Mucosa of stomach (tissue), 1 donor: ENCODE results near the gene POLR2I.
"Not testable (repeated sequence)": the region's sequence is repeated elsewhere in the genome, so short reads cannot be mapped to it uniquely, and the experiment has no call there.

Experiments
- H3K27me3 ChIP-seq: one replicate; pipeline ENCODE4 v1.7.0; 2013; ENCODE audit warnings: mild to moderate bottlenecking, low read length; ENCODE audit not compliant: control insufficient read depth, insufficient read depth
- H3K36me3 ChIP-seq: one replicate; pipeline ENCODE4 v1.7.0; 2013; ENCODE audit warnings: low read length; ENCODE audit not compliant: control insufficient read depth, insufficient read depth
- H3K4me1 ChIP-seq: one replicate; pipeline ENCODE4 v1.7.0; 2013; ENCODE audit warnings: mild to moderate bottlenecking, low read length; ENCODE audit not compliant: control insufficient read depth, insufficient read depth
- H3K4me3 ChIP-seq: one replicate; pipeline ENCODE4 v1.7.0; 2013; ENCODE audit warnings: low read length
- H3K9ac ChIP-seq: one replicate; pipeline ENCODE4 v1.7.0; 2013; ENCODE audit warnings: mild to moderate bottlenecking, low read length, moderate library complexity
- H3K9me3 ChIP-seq: one replicate; pipeline ENCODE4 v1.7.0; 2013; ENCODE audit warnings: mild to moderate bottlenecking, low read length, moderate library complexity; ENCODE audit not compliant: control insufficient read depth
- donor health status: Pancreatic carcinoma.

The POLR2I gene

DNA sequence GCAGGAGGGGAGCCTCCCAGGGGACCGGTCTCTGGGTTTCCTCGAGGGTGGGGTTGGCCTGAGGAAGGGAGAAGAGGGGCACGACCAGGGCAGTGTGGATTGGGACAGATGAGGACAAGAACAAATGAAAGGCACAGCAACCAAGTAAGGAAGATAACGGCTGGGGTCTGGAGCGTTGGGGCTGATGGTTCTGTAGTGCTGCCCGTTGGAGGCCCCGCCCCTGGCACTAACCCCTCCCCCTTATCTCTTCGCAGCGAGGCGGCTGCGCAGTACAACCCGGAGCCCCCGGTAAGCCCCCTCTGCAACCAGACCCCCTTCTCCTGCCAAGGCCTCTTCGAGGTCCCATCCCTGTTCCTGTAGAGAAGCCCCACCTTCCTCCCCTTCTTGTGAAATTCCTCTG is 27.4 kb upstream of the POLR2I start:
- H3K27me3 ChIP-seq = no peaks in the 10 kb centered on the region
- peaks cover 18% of the 10 kb centered on the region for H3K36me3 ChIP-seq
- H3K9me3 ChIP-seq = no peaks in the 10 kb centered on the region

GRCh38 chr19:36141039-36141927 is 26.6 kb upstream of the POLR2I start:
- Histone ChIP-seq H3K9ac (peak overlapping the region; percentile 100), H3K4me3 (no peak overlapping the region), H3K27me3 (no peaks in the 10 kb centered on the region), H3K36me3 (peaks cover 13% of the 10 kb centered on the region), H3K9me3 (no peaks in the 10 kb centered on the region), H3K4me1 (peaks cover 26% of the 10 kb centered on the region)

More for the DNA sequence above, 27.4 kb upstream of the POLR2I start:
- no peak overlapping the region for H3K4me3 ChIP-seq
- peaks cover 18% of the 10 kb centered on the region for H3K4me1 ChIP-seq
- H3K9ac ChIP-seq = no peak overlapping the region

DNA sequence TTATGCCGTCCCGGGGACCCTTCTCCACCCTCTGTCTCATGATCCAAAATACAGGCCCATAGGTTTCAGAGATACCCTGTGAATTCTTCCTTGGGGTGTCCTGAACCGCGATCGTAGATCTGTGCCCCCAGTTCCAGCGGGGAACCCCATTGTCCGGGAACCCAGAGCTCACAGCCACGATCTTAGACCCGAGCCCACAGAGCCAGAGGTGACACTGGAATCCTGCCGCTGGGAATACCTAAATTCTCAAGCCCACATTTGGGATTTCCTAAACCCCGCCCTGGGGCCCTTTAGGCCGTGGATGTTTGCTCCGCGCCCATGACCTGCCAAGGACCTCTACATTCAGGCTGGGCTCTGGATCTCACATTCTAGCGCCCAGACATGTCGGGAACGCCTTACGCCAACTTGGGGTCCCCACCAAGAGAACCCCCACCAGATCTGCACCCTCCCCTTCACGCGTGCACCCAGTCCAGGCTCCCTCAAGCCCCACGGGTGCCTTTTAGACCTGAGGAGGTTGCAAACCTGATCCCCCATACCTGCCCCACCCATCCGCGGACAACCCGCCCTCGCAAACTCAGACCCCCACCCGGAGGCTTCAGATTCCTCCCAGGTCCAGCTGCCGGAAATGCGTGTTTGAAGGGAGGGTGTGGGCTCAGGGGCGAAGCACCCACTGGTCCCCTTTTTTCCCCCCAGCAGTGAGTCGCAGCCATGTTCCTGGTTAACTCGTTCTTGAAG is 25.8 kb upstream of the POLR2I start:
- peaks cover 31% of the 10 kb centered on the region for H3K4me1 ChIP-seq
- H3K4me3 ChIP-seq = peak overlapping the region; percentile 100
- H3K9ac ChIP-seq = peak overlapping the region; percentile 100
- peaks cover 8% of the 10 kb centered on the region for H3K36me3 ChIP-seq
- no peaks in the 10 kb centered on the region for H3K9me3 ChIP-seq
- no peaks in the 10 kb centered on the region for H3K27me3 ChIP-seq

DNA sequence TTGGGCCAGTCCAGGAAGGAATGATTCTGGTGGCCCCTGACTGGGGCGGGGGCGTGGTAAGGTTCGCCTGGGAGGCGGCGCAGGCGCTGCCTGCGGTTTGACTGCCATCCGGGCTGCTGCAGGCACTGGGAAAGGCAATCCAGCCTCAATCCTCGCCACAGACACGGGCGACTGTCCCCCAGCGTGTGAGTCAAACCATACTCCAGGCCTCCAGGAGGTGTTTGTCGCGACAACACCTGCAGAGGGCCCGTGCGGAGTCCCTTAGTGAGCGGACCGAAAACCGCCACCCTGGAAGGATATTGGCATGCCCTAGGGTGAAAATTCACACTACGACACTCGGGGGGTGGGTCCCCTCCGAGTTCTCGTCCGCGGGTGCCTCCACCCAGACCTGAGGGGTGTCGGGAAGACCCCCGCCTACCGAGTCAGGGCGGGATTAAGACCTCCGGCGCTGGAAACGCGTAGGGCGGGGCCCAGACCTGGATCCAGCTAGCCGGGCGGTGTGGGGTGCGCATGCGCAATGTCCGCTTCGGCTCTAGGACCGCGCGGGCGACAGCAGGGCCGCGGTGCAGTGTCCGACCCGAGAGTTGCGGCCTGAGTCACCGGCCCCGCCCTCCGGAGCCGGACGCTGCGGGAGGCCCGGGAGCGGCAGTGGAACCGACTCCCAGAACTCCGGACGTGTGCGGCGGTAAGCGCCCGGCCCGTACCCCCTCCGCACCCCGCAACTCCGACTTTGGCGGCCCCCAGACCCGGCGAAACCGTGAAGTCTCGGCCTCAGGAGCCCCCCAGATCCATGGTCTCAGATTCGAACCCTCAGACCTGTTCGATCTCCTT is 25.0 kb upstream of the POLR2I start, which contains the start of gene CAPNS1:
Gene CAPNS1, plus strand, starts transcription at position 594 of the 831 bp plus-strand sequence. CDS start 946 bp downstream, outside the sequence.
- H3K9ac ChIP-seq = peak within 1 kb of the TSS; percentile 100
- peaks cover 31% of the 10 kb centered on the region for H3K4me1 ChIP-seq

DNA sequence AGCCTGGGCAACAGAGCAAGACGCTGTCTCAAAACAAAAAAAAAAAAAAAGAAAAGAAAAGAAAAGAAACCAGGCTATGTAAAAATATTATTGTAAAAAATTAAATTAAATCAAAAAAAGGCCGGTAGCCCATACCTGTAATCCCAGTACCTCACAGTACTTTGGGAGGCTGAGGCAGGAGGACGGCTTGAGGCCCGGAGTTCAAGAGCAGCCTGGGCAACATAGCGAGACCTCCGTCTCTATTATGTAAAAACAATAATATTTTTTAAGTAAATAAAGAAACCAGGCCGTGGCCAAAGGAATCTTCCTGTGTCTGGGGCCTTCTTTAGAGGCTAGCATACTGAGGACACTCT is 24.4 kb upstream of the POLR2I start:
- peaks cover 8% of the 10 kb centered on the region for H3K36me3 ChIP-seq
- H3K9ac ChIP-seq = peak overlapping the region; percentile 100
- peak overlapping the region; percentile 100 for H3K4me3 ChIP-seq
- H3K9me3 ChIP-seq = no peaks in the 10 kb centered on the region
- no peaks in the 10 kb centered on the region for H3K27me3 ChIP-seq
- H3K4me1 ChIP-seq = peaks cover 31% of the 10 kb centered on the region

More for the DNA sequence above, 25.0 kb upstream of the POLR2I start, which contains the start of gene CAPNS1:
- Histone ChIP-seq H3K36me3 (peaks cover 8% of the 10 kb centered on the region), H3K4me3 (peak within 1 kb of the TSS; percentile 100), H3K9me3 (no peaks in the 10 kb centered on the region), H3K27me3 (no peaks in the 10 kb centered on the region)

DNA sequence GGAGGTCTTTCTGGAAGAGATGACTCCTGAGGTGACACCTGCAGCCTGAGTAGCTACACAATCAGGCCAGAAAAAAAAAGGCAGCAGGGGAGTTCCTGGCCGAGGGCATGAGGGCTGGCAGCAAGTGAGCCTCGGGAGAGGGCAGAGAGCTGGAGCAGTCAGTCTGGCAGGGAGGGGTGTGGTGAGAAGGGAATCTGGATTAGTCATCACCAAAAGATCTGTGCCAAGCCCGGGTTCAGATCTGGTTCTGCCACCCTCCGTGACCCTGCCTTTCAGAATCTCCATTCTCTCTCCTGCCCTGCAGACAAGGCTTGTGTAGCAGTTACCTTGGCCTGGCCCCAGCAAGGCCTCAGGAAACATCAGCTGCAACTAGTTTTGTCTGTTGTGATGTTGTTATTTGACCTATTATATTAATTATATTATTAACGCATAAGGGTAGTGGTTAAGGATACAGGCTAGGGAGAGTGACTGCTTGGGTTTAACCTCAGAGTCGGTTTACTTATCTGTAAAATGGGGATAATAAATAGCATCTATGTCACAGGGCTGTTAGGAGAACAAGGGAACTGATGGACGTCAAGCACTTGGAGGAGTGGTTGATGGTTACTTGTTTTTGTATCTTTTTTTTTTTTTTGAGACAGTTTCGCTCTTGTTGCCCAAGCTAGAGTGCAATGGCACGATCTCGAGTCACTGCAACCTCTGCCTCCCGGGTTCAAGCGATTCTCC is 22.4 kb upstream of the POLR2I start:
- Histone ChIP-seq H3K9me3 (no peaks in the 10 kb centered on the region), H3K4me3 (no peak overlapping the region), H3K27me3 (no peaks in the 10 kb centered on the region), H3K4me1 (peaks cover 37% of the 10 kb centered on the region), H3K9ac (peak overlapping the region; percentile 73), H3K36me3 (no peaks in the 10 kb centered on the region)

GRCh38 chr19:36134867-36135266 is 20.2 kb upstream of the POLR2I start:
- not testable (repeated sequence) for H3K27me3 ChIP-seq, H3K9me3 ChIP-seq, H3K4me3 ChIP-seq, H3K9ac ChIP-seq, H3K36me3 ChIP-seq
- peaks cover 34% of the 10 kb centered on the region for H3K4me1 ChIP-seq

- H3K27me3 ChIP-seq, H3K36me3 ChIP-seq, H3K9ac ChIP-seq, H3K4me3 ChIP-seq, H3K9me3 ChIP-seq: not testable (repeated sequence)
- peaks cover 26% of the 10 kb centered on the region for H3K4me1 ChIP-seq
These were observed 16.5 kb upstream of the POLR2I start for GRCh38 chr19:36131221-36131620.

DNA sequence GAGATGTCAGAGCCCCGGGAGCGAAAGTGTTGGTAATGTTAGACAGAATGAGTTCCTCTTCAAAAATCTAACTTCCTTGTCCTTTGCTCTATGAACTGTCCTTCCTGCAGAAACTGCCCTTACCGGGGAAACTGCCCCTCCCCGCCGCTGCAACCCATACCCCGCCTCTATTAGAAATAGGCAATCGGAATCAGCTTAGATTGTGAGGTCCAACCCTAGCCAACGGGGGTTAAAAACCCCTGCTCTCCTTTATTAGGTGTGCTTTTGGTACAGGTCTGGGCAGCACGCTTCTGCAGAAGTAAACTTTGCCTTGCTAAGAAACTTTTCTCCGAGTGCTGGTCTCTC is 13.7 kb upstream of the POLR2I start:
- H3K27me3 ChIP-seq = no peaks in the 10 kb centered on the region
- H3K9me3 ChIP-seq = no peaks in the 10 kb centered on the region
- peak overlapping the region; percentile 3 for H3K4me3 ChIP-seq
- peak overlapping the region; percentile 59 for H3K9ac ChIP-seq
- H3K36me3 ChIP-seq = no peaks in the 10 kb centered on the region
- H3K4me1 ChIP-seq = peaks cover 22% of the 10 kb centered on the region

- no peaks in the 10 kb centered on the region for H3K27me3 ChIP-seq
- H3K36me3 ChIP-seq = no peaks in the 10 kb centered on the region
- H3K9me3 ChIP-seq = no peaks in the 10 kb centered on the region
- no peak overlapping the region for H3K9ac ChIP-seq
- no peak overlapping the region for H3K4me3 ChIP-seq
- H3K4me1 ChIP-seq = peaks cover 11% of the 10 kb centered on the region
These were observed 10.9 kb upstream of the POLR2I start for GRCh38 chr19:36125557-36125956.

- no peak overlapping the region for H3K4me3 ChIP-seq
- no peaks in the 10 kb centered on the region for H3K27me3 ChIP-seq
- no peaks in the 10 kb centered on the region for H3K4me1 ChIP-seq
- H3K9ac ChIP-seq = no peak overlapping the region
- H3K36me3 ChIP-seq = no peaks in the 10 kb centered on the region
- H3K9me3 ChIP-seq = no peaks in the 10 kb centered on the region
These were observed 6.9 kb upstream of the POLR2I start for GRCh38 chr19:36121486-36122124.
